H1 (cell line): Measurements from ENCODE around the gene PRR3. TPM values are rescaled to one million over a fixed set of nuclear protein-coding genes. Genes with fewer than 3 reads are reported as not detected.

Experiments used
- CTCF ChIA-PET: fragments of 300-600 bp; sonication (Branson Sonifier 250); formaldehyde crosslinking; loops from one replicate; lab custom pipeline; 2021; ENCODE audit not compliant: partially characterized antibody; lab: Charles Lee
- POLR2A ChIA-PET: fragments of 300-600 bp; sonication (Branson Sonifier 250); formaldehyde crosslinking; loops from one replicate; lab custom pipeline; 2021; ENCODE audit warnings: inconsistent platforms; ENCODE audit not compliant: partially characterized antibody; lab: Charles Lee
- DNase-seq, 2 experiments: peaks; one replicate each; pipeline versions ENCODE4 v3.0.0 to v3.0.0-alpha.2; 2010 to 2022; ENCODE audit warnings: low spot score in 2 of 2, low read depth in 1 of 2, mixed read lengths in 1 of 2
- FAIRE-seq: peaks from 2 replicates; lab custom pipeline; 2011; peaks lifted over from hg19 to GRCh38; lab: Jason Lieb, UNC
- H2AFZ ChIP-seq: 2 replicates; pipeline ENCODE4 v1.8.1; 2012; ENCODE audit warnings: low read length, inconsistent platforms
- H2AK5ac ChIP-seq: 2 replicates; pipeline ENCODE4 v1.6.1; 2013; ENCODE audit warnings: low read depth, low read length
- H2BK120ac ChIP-seq: replicated peaks from 2 replicates; pipeline ENCODE3; 2013; ENCODE audit warnings: low read depth, low read length, inconsistent platforms
- H2BK12ac ChIP-seq: 2 replicates; pipeline ENCODE4 v1.6.1; 2013; ENCODE audit warnings: low read depth, low read length
- H2BK15ac ChIP-seq: 2 replicates; pipeline ENCODE4 v1.6.1; 2013; ENCODE audit warnings: low read length
- H2BK20ac ChIP-seq: 2 replicates; pipeline ENCODE4 v1.6.1; 2013; ENCODE audit warnings: low read length
- H2BK5ac ChIP-seq: 2 replicates; pipeline ENCODE4 v1.6.1; 2013; ENCODE audit warnings: low read depth, low read length
- H3K14ac ChIP-seq: 2 replicates; pipeline ENCODE4 v1.6.1; 2013; ENCODE audit warnings: inconsistent platforms; ENCODE audit not compliant: insufficient read length
- H3K18ac ChIP-seq: 2 replicates; pipeline ENCODE4 v1.6.1; 2013; ENCODE audit warnings: low read length; ENCODE audit errors: extremely low read depth
- H3K23ac ChIP-seq: 2 replicates; pipeline ENCODE4 v1.6.1; 2013; ENCODE audit warnings: inconsistent platforms; ENCODE audit not compliant: insufficient read length
- H3K23me2 ChIP-seq: 2 replicates; pipeline ENCODE4 v1.6.1; 2013; ENCODE audit warnings: low read depth, low read length
- H3K27ac ChIP-seq: 2 replicates; pipeline ENCODE4 v1.6.1; 2011; ENCODE audit warnings: low read depth, low read length, inconsistent platforms
- H3K27me3 ChIP-seq, 4 experiments: replicated peaks in 1 of 4; 1 replicate in 1 of 4; 2 replicates in 3 of 4; pipeline versions ENCODE4 v1.6.1 to v1.8.1; 2011 to 2013; ENCODE audit warnings: low read length in 3 of 4, mild to moderate bottlenecking in 3 of 4, inconsistent platforms in 2 of 4, mixed read lengths in 2 of 4, moderate library complexity in 1 of 4; ENCODE audit not compliant: control insufficient read depth in 3 of 4, insufficient read depth in 3 of 4; ENCODE audit errors: extremely low read depth in 1 of 4
- H3K36me3 ChIP-seq, 4 experiments: 2 replicates each; pipeline versions ENCODE4 v1.6.1 to v1.8.1; 2011 to 2013; ENCODE audit warnings: mild to moderate bottlenecking in 4 of 4, low read length in 3 of 4, moderate library complexity in 2 of 4, control low read depth in 1 of 4, inconsistent platforms in 1 of 4; ENCODE audit not compliant: insufficient read depth in 4 of 4, control insufficient read depth in 2 of 4
- H3K4ac ChIP-seq: replicated peaks from 2 replicates; pipeline ENCODE3; 2013; ENCODE audit warnings: low read length, low read depth, mixed read lengths, inconsistent platforms; ENCODE audit not compliant: insufficient read length
- H3K4me1 ChIP-seq, 4 experiments: replicated peaks in 1 of 4; 1 replicate in 1 of 4; 2 replicates in 3 of 4; pipeline versions ENCODE4 v1.6.1 to v1.8.1; 2011 to 2013; ENCODE audit warnings: low read length in 3 of 4, inconsistent platforms in 2 of 4, mixed read lengths in 1 of 4; ENCODE audit not compliant: insufficient read depth in 4 of 4, control insufficient read depth in 3 of 4
- H3K4me2 ChIP-seq, 2 experiments: 2 replicates each; pipeline versions ENCODE4 v1.6.1 to v1.8.1; 2011 to 2013; ENCODE audit warnings: low read depth in 2 of 2, low read length in 2 of 2, control low read depth in 1 of 2, inconsistent platforms in 1 of 2, mild to moderate bottlenecking in 1 of 2; ENCODE audit not compliant: insufficient read depth in 1 of 2
- H3K4me3 ChIP-seq, 4 experiments: fragments of 200-600, 300-600 bp in 1 of 4; sonication (generic), shearing (Covaris generic), sonication (Bioruptor Twin) in 1 of 4; 2 replicates each; pipeline versions ENCODE4 v1.5.1 to v1.8.1; 2011 to 2016; ENCODE audit warnings: low read length in 4 of 4, low read depth in 3 of 4, control low read depth in 2 of 4, inconsistent platforms in 2 of 4, mild to moderate bottlenecking in 2 of 4, mixed read lengths in 1 of 4, moderate library complexity in 1 of 4; ENCODE audit not compliant: insufficient read depth in 2 of 4; ENCODE audit errors: extremely low read depth in 1 of 4
- H3K56ac ChIP-seq: replicated peaks from 2 replicates; pipeline ENCODE3; 2013; ENCODE audit warnings: low read depth, mild to moderate bottlenecking, mixed read lengths, low read length, inconsistent platforms; ENCODE audit not compliant: insufficient read length
- H3K79me1 ChIP-seq: 2 replicates; pipeline ENCODE4 v1.6.1; 2013; ENCODE audit warnings: low read depth, low read length, control low read depth
- H3K79me2 ChIP-seq, 2 experiments: 2 replicates each; pipeline versions ENCODE4 v1.6.1 to v1.8.1; 2012 to 2013; ENCODE audit warnings: low read length in 2 of 2, mild to moderate bottlenecking in 2 of 2, inconsistent platforms in 1 of 2; ENCODE audit not compliant: insufficient read depth in 2 of 2, control insufficient read depth in 1 of 2
- H3K9ac ChIP-seq, 4 experiments: replicated peaks in 1 of 4; 1 replicate in 1 of 4; 2 replicates in 3 of 4; pipeline versions ENCODE4 v1.6.1 to v1.8.1; 2011 to 2013; ENCODE audit warnings: low read depth in 3 of 4, low read length in 3 of 4, control low read depth in 2 of 4, mild to moderate bottlenecking in 2 of 4, moderate library complexity in 2 of 4, inconsistent platforms in 1 of 4; ENCODE audit errors: extremely low read depth in 1 of 4
- H3K9me3 ChIP-seq, 2 experiments: 2 replicates each; pipeline versions ENCODE4 v1.6.1 to v1.8.1; 2012 to 2013; ENCODE audit warnings: mild to moderate bottlenecking in 2 of 2, moderate library complexity in 2 of 2, control low read depth in 1 of 2, inconsistent platforms in 1 of 2, low read depth in 1 of 2, low read length in 1 of 2, mixed read lengths in 1 of 2; ENCODE audit not compliant: insufficient read depth in 2 of 2
- H4K20me1 ChIP-seq, 2 experiments: replicated peaks in 1 of 2; 2 replicates each; pipeline versions ENCODE3 to v1.8.1; 2011 to 2013; ENCODE audit warnings: inconsistent platforms in 2 of 2, low read length in 2 of 2, mild to moderate bottlenecking in 1 of 2; ENCODE audit not compliant: insufficient read depth in 2 of 2, control insufficient read depth in 1 of 2
- H4K5ac ChIP-seq: 2 replicates; pipeline ENCODE4 v1.6.1; 2013; ENCODE audit warnings: low read length, low read depth, mixed read lengths, inconsistent platforms; ENCODE audit not compliant: insufficient read length
- H4K8ac ChIP-seq: 2 replicates; pipeline ENCODE4 v1.8.0; 2013; ENCODE audit warnings: mild to moderate bottlenecking, moderate library complexity, low read length, inconsistent platforms; ENCODE audit not compliant: insufficient read depth; ENCODE audit errors: extremely low read depth
- H4K91ac ChIP-seq: replicated peaks from 2 replicates; pipeline ENCODE3; 2013; ENCODE audit warnings: low read length, mixed read lengths, inconsistent platforms; ENCODE audit not compliant: insufficient read length
- ASH2L ChIP-seq: fragments of 200-600, 300-600 bp; sonication (generic); IDR thresholded peaks from one replicate; pipeline ENCODE4 v1.7.1; 2017; ENCODE audit warnings: low read length
- BRCA1 ChIP-seq: IDR thresholded peaks from 2 replicates; pipeline ENCODE4 v1.6.1; 2012; ENCODE audit warnings: low read depth, low read length, improper control_type of control experiment
- CEBPB ChIP-seq: IDR thresholded peaks from 2 replicates; pipeline ENCODE4 v1.6.1; 2012; ENCODE audit warnings: low read depth, low read length
- CTCF ChIP-seq, 3 experiments: IDR thresholded peaks; 1 replicate in 2 of 3; 2 replicates in 1 of 3; pipeline versions ENCODE4 v1.5.1 to v1.6.1; 2011; ENCODE audit warnings: low read length in 3 of 3, mild to moderate bottlenecking in 3 of 3, inconsistent platforms in 2 of 3, low read depth in 1 of 3, moderate library complexity in 1 of 3; ENCODE audit not compliant: insufficient read depth in 1 of 3; ENCODE audit errors: control extremely low read depth in 1 of 3
- EGR1 ChIP-seq: IDR thresholded peaks from 2 replicates; pipeline ENCODE4 v1.6.1; 2011; ENCODE audit warnings: low read depth, low read length, borderline replicate concordance
- JUND ChIP-seq: IDR thresholded peaks from 2 replicates; pipeline ENCODE4 v1.6.1; 2011; ENCODE audit warnings: mild to moderate bottlenecking, improper control_type of control experiment, low read length
- KDM1A ChIP-seq: fragments of 200-600, 300-600 bp; sonication (generic); IDR thresholded peaks from 2 replicates; pipeline ENCODE4 v1.7.1; 2016; ENCODE audit warnings: mild to moderate bottlenecking, low read length, borderline replicate concordance
- KDM4A ChIP-seq: IDR thresholded peaks from one replicate; pipeline ENCODE4 v1.7.1; 2012; ENCODE audit warnings: low read depth, mild to moderate bottlenecking, moderate library complexity, low read length, inconsistent platforms; ENCODE audit not compliant: severe bottlenecking
- KDM5A ChIP-seq: fragments of 200-600 bp; IDR thresholded peaks from 2 replicates; pipeline ENCODE4 v1.7.1; 2012; ENCODE audit warnings: mild to moderate bottlenecking, low read length, inconsistent platforms, mixed read lengths
- POLR2AphosphoS5 ChIP-seq: IDR thresholded peaks from 2 replicates; pipeline ENCODE4 v1.6.1; 2011; ENCODE audit warnings: low read depth, low read length
- RXRA ChIP-seq: IDR thresholded peaks from 2 replicates; pipeline ENCODE4 v1.6.1; 2011; ENCODE audit warnings: low read depth, mild to moderate bottlenecking, low read length, moderate library complexity; ENCODE audit not compliant: insufficient read depth
- SP2 ChIP-seq: IDR thresholded peaks from 2 replicates; pipeline ENCODE4 v1.6.1; 2012; ENCODE audit warnings: mild to moderate bottlenecking, low read length, inconsistent platforms
- polyA plus RNA-seq, 7 experiments: library from polyadenylated mRNA; depleted of rRNA in 3 of 7; stranded (reverse) in 5 of 7; unstranded in 2 of 7; fragments of >200 nt in 5 of 7; fragments of 200-250 nt in 2 of 7; gene quantifications; 1 replicate in 5 of 7; 2 replicates in 1 of 7; 4 replicates in 1 of 7; pipeline versions ENCODE4 v1.2.1 to v1.2.3, GENCODE V29; 2011 to 2013; ENCODE audit warnings: missing spikeins in 2 of 7, mixed read lengths in 2 of 7
- total RNA-seq: library from RNA; stranded (reverse); fragmentation: NEBNext Ultra II Directional; extraction: Animal tissue kit (Norgen Biotek cat#: 25700); gene quantifications from 2 replicates; pipeline ENCODE4 v1.2.1, GENCODE V29; 2021

Gene PRR3
- total and polyA plus RNA-seq, 2 of the 8 experiments (the other 6 are each of a cell fraction or from before 2014, with no cell fraction given), result 10.5 to 24.2 TPM

GRCh38 chr6:30571762-30572082 is 14.6 kb downstream of the PRR3 start (continued):
- TF ChIP-seq KDM4A, result no peak

- Histone ChIP-seq H3K27ac (no peak overlapping the region), H4K5ac (no peak overlapping the region), H3K4me1 (peaks cover 0 to 4% (median 2%) of the 10 kb centered on the region in 4 experiments; a peak in 5 of 7 replicates), H3K9ac (peak overlapping the region in 3 of 4 experiments; percentile 94 to 98 (median 95); a peak in 5 of 7 replicates), H2BK120ac (no peak overlapping the region), H2BK15ac (no peak overlapping the region), H3K36me3 (peaks cover 0 to 16% (median 7%) of the 10 kb centered on the region in 4 experiments; a peak in 5 of 8 replicates), H3K14ac (no peak overlapping the region), H2BK5ac (no peak overlapping the region), H3K4me3 (peak overlapping the region; percentile 88 to 98 (median 95)), H3K18ac (no peak overlapping the region), H2AFZ (no peak overlapping the region), H3K79me1 (peaks cover 17% of the 10 kb centered on the region), H3K9me3 (no peaks in the 10 kb centered on the region), H3K23me2 (peaks cover 9% of the 10 kb centered on the region; the same call in 1 of the 2 replicates), H2BK12ac (no peak overlapping the region), H3K4ac (no peak overlapping the region), H4K91ac (no peak overlapping the region), H3K4me2 (peak overlapping the region; percentile 91 to 93), H3K56ac (no peak overlapping the region), H2AK5ac (no peak overlapping the region), H4K8ac (no peak overlapping the region), H2BK20ac (no peak overlapping the region), H3K27me3 (no peaks in the 10 kb centered on the region), H4K20me1 (peaks cover 0 to 20% of the 10 kb centered on the region in 2 experiments), H3K79me2 (peaks cover 23 to 49% of the 10 kb centered on the region in 2 experiments), H3K23ac (no peak overlapping the region)
- DNase-seq, result no peak
- no peak for FAIRE-seq
- CTCF ChIA-PET, result no interaction called here
- POLR2A ChIA-PET, result interaction anchor here (0.8 to 3.5 kb wide), 3 partner anchors 23 to 44 kb away, joined by 3 to 34 read pairs (median 3); no protein-coding TSS in a partner anchor
- TF ChIP-seq EGR1 (no peak), KDM1A (no peak), POLR2AphosphoS5 (no peak), KDM5A (no peak), JUND (no peak), RXRA (no peak), CEBPB (no peak), BRCA1 (no peak), ASH2L (no peak), SP2 (no peak), CTCF (IDR thresholded peaks at IDR 0.05; ENCODE audit: control extremely low read depth in 1 of 3, insufficient read depth in 1 of 3, low read depth in 1 of 3, low read length in 3 of 3) (no peak)
Measured at GRCh38 chr6:30572148-30572547, 15.1 kb downstream of the PRR3 start.
